GM21717 (cell line): ENCODE measurements around the gene ATP6V1E1.
"Not testable (repeated sequence)": the region's sequence is repeated elsewhere in the genome, so short reads cannot be mapped to it uniquely, and the experiment has no call there.

Experiments used
- ATAC-seq: cut with Tn5 transposase; IDR thresholded peaks from one replicate; pipeline ENCODE4 v1.9.1; 2021; ENCODE audit warnings: mild to moderate bottlenecking, moderate library complexity; ENCODE audit not compliant: unreplicated experiment

ATP6V1E1 gene

DNA sequence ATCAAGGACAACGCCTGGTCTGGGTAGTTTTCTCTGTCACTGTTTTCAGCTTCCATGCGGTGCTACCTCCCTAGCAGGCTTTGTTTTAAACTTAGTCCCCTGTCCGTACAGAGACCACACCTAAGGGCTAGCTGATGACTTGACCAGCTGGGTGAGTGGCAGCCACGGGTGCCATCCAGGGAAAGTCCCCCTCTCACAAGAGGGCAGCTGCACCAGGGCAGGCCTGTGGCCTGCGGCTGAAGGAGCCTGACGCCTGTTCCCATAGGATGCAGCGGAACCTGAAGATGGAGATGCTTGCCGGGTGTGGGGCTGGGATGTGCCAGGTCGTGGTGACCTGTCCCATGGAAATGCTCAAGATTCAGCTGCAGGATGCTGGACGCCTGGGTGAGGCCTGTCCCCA is 45.4 kb downstream of the ATP6V1E1 start:
- ATAC-seq: no peak

DNA sequence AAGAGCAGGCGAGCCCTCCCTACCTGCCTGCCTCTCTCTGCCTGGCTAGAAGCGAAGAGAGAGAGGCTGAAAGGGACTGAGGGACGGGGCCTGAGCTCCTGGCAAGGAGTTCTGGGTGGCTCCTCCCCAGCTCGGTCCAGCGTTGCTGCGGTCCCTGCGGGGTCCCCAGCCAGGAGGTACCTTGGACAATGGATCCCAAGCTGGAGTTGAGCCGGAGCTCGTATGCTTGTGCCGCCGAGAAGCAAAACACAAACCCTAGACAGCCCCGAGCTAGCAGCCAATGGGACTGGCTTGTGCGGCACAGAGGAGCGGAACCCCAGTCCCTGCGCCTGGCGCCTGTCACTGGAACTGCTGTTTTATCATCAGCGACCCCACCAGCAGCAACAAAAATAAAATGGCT is 46.9 kb downstream of the ATP6V1E1 start:
- no peak for ATAC-seq

DNA sequence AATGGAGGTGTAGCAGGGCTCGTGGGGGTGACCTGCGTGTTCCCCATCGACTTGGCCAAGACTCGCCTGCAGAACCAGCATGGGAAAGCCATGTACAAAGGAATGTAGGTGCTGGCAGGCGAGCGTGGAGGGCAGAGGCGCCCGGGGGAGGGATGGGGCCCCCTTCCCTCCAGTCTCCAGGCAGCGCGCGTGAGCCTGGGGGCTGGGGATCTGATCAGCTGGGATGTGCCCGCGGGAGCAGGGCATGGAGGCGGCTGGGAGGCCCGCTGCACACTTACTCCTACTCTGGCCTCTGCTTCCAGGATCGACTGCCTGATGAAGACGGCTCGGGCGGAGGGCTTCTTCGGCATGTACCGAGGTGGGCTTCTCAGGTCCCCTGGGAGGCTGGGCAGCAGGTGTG is 47.5 kb downstream of the ATP6V1E1 start:
- no peak for ATAC-seq

DNA sequence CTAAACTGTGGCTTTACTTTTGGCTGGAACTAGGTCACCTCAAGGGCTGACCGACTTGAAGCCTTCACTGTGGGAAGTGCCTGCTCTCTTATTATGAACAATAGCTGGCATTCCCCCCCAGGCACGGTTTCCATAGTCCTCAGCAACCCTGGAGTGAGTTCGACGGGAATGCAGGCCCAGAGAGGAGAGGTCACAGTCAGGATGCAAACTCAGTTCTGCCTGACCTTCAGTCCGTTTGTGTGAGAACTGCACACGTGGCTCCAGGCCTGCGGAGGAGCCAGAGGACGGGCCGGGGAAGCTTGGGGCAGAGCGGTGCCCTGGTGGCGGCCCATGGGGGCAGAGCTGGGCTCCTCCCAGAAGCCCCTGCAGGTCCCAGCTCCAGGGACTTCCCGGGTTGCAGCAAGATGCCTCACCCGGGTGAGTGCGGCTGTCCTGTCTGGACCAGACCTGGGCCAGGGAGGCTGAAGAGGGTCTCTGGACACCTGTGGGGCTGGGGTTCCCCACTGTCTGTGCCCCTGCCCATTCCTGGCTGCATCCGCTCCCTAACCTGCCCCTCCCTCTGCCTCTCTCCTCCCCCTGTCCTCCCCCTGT is 48.0 kb downstream of the ATP6V1E1 start:
- no peak for ATAC-seq

DNA sequence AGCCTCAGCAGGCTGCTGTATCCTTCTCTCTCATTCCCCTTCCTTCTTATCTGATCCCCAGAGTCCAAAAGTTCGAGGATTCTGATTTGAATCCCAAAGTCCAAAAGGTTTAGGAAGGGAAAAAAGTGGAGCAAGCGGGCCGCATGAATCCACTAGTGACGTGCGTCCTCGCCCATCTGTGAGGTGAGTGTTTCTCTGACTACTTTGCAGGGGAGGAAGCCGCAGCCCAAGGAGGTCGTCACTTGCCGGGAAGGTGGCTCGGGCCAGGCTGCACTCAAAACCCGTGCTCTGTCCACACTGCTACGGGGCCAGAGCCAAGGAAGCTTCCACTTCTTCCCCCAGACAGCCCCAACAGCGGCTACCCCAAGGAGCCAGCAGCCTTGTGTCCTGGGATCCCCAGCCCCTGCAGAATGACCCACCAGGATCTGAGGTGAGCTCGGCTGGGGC is 49.0 kb downstream of the ATP6V1E1 start:
- ATAC-seq: no peak

DNA sequence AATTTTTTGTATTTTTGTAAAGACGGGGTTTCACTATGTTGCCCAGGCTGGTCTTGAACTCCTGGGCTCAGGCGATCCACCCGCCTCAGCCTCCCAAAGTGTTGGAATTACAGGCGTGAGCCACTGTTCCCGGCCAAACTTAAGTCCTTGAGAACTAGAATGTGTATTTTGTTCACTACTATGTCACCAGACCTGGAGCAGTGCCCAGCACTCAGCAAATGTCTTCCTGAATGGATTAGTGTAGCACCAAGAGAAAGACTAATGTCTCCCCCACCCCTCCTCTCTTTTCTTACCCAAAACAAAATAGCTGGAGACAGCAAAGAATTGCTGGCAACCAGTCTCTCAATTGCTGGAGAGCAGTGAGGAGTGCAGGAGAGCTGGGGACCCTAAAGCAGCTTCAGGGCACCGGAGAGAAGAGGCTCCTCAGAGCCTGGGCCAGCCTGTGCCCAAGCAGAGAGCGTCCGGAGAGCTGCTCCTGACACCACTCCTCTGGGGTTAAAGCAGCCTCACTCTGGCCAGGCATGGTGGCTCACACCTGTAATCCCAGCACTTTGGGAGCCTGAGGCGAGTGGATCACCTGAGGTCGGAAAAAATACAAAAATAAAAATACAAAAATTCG is 50.3 kb downstream of the ATP6V1E1 start:
- ATAC-seq: no peak

DNA sequence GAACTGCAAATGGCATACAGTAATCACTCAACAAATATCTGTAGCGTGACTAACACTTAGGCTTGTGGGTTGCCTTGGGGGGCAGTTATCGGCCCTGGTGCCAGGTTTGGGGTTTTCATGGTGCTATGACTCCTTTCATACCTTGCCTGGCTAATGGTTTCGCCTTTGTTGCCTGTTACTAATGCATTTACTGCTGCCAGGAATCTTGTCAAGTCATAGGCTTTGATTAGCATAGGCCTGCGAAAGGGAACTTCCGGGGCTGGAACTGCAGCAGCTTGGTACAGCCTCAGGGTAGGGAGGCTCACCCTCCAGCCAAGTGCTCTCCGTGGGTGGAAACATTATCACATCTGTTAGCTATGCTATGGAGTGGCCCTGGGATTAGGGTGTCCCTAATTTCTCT is 52.1 kb downstream of the ATP6V1E1 start:
- no peak for ATAC-seq

DNA sequence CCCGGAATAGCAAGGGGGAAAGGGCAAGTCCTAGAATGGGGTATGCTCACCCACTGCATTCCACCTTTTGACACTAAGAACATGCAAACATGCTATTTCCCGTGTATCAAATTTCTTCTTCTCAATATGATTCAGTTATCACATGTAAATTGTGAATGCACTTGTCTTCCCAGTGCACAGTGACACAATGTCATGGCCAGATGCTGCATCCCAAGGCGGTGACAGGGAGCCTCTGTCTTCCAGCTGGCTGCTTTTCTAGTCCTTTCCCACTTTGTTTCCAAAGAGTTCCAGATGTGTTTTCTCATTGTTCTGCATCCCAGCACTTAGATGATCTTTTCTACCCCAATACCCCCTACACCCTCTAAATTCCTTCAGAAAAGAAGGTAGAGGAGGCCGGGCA is 52.9 kb downstream of the ATP6V1E1 start:
- no peak for ATAC-seq

DNA sequence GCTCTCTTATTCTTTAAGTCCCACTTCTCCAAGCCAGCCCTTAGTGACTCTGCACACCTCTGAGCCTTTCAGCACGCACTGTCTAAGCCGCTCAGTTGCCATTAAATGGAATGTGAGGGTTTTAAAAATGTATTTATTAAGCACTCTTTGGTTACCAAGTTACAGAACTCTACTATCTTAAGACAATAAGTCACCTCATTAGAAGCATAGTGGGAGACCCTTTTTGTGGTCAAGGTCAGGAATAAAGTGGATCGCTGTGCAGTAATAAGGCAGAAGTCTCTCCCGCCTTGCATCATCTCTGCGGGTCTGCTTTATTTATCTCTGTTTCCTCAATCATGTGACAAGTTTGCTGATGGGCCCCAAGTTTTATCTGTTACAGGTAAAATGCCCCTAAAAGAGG is 53.4 kb downstream of the ATP6V1E1 start:
- ATAC-seq: no peak

DNA sequence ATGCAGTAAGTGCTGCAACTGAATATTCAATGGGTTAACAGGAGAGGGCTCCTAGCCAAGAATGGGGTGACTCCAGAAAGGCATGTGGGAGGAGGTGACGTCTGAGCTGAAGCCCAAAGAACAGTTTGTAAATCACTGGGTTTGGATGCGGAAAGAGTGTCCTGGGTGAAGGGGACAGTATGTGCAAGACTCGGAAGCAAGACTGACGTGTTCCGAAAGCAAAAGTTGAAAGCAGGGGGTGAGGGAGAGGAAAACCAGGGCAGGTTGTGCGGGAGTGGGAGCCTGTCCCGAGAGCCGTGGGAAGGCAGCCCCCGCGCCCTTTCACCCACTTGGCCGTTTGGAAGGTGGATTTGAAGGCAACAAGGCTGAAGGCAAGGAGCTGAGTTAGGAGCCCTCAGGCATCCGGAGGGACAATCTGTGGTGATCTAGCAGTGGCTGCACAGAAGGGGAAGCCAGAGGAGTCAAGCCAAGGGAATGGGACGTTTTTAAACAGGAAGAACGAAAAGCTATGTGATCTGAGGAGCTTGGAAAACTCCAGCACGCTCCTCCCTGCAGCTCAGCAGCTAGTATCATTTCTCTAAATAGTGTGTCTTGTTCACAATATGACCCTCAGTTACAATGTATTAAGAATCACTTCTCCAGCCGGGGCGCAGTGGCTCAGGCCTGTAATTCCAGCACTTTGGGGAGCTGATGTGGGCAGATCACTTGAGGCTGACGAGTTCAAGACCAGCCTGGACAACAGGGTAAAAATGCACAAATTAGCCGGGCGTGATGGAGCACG is 57.5 kb downstream of the ATP6V1E1 start:
- no peak for ATAC-seq

DNA sequence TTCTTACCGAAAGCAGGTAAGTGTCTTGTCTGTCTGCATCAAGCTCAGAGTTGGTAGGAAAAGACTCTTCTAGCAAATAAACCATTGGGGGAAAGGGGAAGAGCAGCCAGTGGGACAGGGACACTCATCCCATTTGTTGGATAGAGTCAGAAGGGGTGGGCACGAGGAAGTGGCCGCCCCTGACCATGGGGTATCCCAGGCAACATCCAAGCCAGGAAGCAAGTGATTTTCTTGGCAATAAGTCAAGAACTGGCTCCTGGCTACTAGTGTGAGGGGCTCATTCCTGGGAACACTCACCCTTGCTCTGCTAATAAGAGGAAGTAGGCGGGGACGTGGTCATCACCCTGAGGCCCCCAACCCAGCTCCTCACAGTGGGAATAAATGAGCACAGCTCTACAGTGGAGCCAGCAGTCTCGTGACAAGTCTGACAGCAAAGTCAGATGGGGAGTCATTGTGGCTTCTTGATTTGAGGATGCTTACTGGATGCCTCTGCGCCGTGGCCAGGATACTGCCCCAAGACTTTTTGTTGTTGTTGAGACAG is 58.5 kb downstream of the ATP6V1E1 start:
- ATAC-seq: no peak

DNA sequence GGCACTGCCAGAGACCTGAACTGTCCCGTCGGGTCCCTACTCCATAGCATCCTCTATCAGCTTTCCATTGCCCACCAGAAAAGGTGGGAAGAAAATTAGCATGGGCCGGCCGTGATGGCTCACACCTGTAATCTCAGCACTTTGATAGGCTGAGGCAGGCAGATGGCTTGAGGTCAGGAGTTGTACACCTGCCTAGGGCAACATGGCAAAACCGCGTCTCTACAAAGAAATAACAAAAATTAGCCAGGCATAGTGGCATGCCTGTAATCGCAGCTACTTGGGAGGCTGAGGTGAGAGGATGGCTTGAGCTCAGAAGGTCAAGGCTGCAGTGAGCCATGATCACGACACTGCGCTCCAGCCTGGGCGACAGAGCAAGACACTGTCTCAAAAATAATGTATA is 61.8 kb downstream of the ATP6V1E1 start:
- no peak for ATAC-seq

DNA sequence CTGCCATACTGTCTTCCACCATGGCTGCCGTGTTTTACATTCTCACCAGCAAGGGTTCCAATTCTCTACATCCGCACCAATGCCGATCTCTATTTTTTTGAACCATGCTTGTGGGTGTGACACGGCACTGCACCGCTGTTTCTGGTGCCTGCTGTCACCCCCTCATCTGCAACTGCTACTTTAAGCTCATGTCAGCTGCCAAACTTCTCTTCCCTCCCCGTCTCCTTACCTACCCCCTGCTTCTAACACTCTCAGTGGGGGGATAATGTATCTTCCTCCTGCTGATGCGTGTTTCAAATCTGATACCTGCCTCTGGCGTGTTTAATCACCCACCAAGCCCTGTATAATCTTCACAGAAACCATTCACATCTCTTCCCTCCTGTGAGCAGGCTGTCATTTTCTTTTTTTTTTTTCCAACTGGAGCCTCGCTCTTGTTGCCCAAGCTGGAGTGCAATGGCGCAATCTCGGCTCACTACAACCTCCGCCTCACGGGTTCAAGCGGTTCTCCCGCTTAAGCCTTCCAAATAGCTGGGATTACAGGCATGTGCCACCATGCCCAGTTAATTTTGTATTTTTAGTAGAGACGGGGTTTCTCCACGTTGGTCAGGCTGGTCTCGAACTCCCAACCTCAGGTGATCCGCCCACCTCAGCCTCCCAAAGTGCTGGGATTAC is 62.4 kb downstream of the ATP6V1E1 start:
- ATAC-seq: not testable (repeated sequence)

DNA sequence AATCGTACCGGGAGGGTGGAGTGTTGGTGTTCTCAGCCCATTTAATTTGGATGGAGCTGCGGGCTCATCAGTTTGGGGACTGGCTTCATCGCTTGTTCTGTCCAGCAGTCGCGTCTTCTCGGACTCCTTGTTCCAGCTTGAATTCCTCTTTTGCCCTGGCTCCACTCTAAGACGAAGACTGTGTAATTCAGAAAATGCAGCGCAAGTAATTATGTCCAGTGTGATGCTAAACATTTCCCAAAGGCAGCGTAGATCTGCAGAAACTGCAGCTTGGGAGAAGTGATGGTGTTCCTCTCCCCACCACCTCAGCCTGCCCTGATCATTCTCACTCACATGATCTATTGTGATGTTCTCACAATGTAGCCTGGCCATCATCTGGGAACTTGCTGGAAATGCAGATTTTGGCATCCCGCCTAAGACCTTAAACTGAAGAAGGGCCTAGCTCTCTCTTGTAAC is 64.6 kb downstream of the ATP6V1E1 start:
- ATAC-seq: no peak

DNA sequence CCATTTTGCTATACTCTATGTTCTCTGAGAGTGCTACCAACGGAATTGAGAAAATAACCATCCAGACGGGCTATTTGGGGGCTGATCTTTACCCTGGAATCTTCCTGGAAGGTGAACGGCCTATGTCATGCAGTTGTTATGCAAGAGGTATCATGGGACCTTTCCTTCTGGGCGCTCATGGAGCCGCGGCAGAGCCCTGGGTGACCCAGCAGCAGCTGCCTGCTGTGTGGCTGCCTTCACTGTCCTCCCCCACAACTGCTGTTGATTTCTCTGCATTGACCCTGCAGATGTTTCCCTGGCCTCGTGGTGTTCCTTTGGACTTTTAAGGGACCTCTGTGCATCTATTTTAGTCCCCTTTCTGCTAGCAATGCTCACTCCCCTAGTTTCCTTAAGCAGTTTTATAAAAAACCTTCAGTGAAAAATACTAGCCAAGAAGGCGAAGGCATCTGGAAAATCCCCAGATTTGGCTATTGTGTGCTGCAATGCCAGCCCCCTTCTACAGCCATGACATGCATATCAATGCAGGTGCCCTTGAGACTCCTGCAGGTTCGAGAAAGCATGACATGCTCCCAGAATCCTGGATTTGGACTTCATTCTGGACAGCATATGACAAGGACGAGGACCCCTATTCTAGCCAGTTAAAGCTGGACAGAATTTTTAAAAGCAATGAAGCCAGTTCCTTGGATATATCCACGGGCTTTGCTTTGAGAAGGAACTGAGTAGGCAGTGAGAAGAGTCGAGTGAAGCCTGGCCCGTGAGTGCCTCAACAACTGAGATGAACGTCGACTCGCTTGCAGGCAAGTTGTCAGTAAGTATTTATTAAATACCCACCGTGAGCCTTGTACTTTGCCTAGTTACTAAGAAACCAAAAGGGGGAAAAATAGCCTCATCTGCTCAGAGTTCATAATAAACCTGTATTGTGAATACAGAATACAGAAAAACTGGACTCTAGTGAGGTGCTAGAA is 65.4 kb downstream of the ATP6V1E1 start, which contains the start of gene SLC25A18:
Gene SLC25A18 (plus strand): TSS at position 593 of the 965 bp plus-strand sequence. CDS start 16,447 bp downstream, outside the sequence.
- no peak for ATAC-seq

DNA sequence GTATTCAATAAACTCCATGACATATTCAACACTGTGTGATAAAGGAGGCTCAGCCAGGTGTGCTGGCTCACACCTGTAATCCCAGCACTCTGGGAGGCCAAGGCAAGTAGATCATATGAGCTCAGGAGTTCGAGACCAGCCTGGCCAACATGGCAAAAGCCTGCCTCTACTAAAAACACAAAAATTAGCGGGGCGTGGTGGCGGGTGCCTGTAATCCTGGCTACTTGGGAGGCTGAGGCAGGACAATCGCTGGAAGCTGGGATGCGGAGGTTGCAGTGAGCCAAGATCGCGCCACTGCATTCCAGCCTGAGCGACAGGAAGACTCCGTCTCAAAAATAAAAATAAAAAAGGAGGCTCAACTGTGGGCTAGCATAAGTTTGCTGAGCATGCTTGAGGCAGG is 69.4 kb downstream of the ATP6V1E1 start:
- no peak for ATAC-seq

DNA sequence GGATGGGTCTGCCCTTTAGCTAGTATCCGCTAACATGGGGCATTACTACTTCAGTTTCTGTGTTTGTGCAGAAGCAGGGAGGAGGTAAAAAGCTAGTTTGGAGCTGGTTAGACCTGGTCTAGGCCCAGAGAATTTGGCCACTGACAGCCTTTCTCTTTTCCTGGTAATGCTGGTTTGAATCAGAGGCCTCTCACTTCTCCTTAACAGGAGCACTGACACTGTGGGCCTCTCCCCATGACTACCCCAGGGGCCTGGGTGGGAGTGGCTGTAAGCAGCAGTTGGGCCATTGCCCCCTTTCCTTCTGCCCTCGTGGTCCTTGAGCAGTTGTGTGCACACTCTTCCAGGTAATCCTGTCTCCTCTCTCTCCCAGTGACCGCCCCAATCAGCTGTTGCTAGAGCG is 73.7 kb downstream of the ATP6V1E1 start:
- no peak for ATAC-seq

DNA sequence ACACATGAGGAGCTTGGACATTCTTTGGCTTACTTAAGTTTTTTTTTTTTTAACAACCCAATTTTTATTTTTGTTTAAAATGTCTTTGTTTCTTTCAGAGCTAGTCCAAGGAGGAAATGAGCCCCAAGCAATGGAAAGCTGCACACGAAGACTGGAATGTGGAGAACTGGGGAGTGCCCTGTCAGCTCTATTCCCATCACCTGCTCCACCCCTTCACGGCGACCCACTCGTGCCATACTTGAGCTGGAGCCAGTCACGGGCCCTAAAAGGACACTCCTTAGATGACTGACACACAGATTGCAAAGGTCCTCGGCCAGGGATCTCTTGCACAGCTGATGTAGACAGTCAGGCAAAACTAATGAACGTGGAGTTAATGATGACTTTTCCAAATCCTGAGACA is 75.8 kb downstream of the ATP6V1E1 start:
- no peak for ATAC-seq

DNA sequence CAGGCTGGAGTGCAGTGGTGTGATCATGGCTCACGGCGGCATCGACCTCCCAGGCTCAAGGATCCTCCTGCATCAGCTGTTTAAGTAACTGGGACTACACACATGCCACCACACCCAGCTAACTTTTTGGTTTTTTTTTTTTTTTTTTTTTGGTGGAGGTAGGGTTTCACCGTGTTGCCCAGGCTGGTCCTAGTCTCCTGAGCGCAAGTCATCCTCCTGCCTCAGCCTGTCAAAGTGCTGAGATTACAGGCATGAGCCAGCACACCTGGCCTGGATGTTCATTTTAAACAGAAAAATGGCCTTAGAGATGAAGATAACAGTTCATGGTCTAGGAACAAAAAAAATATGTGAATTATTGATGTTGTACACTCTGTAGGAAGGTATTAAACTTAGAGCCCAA is 78.9 kb downstream of the ATP6V1E1 start:
- ATAC-seq: no peak

DNA sequence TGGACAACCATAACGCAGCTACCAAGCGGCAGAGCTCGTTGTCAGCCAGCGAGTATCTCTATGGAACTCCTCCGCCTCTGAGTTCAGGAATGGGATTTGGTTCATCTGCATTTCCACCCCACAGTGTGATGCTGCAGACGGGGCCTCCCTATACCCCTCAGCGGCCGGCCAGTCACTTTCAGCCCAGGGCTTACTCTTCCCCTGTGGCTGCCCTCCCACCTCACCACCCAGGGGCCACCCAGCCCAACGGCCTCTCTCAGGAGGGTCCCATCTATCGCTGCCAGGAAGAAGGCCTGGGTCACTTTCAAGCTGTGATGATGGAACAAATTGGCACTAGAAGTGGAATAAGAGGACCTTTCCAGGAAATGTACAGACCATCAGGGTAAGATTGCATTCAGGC is 79.4 kb downstream of the ATP6V1E1 start:
- ATAC-seq: no peak
